Small intestine (tissue), 7 donors: Measurements from ENCODE around the gene DOCK1. TPM values are rescaled to one million over a fixed set of nuclear protein-coding genes. Genes with fewer than 3 reads are reported as not detected.
"Not testable (repeated sequence)": the region's sequence is repeated elsewhere in the genome, so short reads cannot be mapped to it uniquely, and the experiment has no call there.

Experiments
- DNase-seq, 2 donors: peaks; one replicate each; pipeline versions ENCODE4 v3.0.0 to v3.0.0-alpha.2; 2013
- FAIRE-seq: peaks from 2 replicates; lab custom pipeline; 2012; peaks lifted over from hg19 to GRCh38; lab: Jason Lieb, UNC
- H3K27ac ChIP-seq, 3 donors: one replicate each; pipeline ENCODE4 v1.5.1; 2013; ENCODE audit warnings: low read length in 2 of 3, mild to moderate bottlenecking in 2 of 3, control low read depth in 1 of 3, inconsistent platforms in 1 of 3, low read depth in 1 of 3, moderate library complexity in 1 of 3
- H3K27me3 ChIP-seq, 3 donors: one replicate each; pipeline ENCODE4 v1.6.1; 2013; ENCODE audit warnings: low read length in 3 of 3, inconsistent platforms in 1 of 3; ENCODE audit not compliant: control insufficient read depth in 3 of 3, insufficient read depth in 3 of 3
- H3K36me3 ChIP-seq, 3 donors: one replicate each; pipeline ENCODE4 v1.6.1; 2013; ENCODE audit warnings: low read length in 3 of 3, inconsistent platforms in 1 of 3, low read depth in 1 of 3, mild to moderate bottlenecking in 1 of 3, moderate library complexity in 1 of 3; ENCODE audit not compliant: control insufficient read depth in 3 of 3, insufficient read depth in 2 of 3
- H3K4me1 ChIP-seq, 3 donors: one replicate each; pipeline ENCODE4 v1.6.1; 2013; ENCODE audit warnings: low read length in 2 of 3, inconsistent platforms in 1 of 3, low read depth in 1 of 3, mild to moderate bottlenecking in 1 of 3, moderate library complexity in 1 of 3; ENCODE audit not compliant: control insufficient read depth in 3 of 3, insufficient read depth in 2 of 3
- H3K4me3 ChIP-seq, 3 donors: one replicate each; pipeline ENCODE4 v1.5.1; 2013; ENCODE audit warnings: low read length in 3 of 3, control low read depth in 1 of 3, inconsistent platforms in 1 of 3, low read depth in 1 of 3, mild to moderate bottlenecking in 1 of 3, moderate library complexity in 1 of 3
- H3K9me3 ChIP-seq, 2 donors: one replicate each; pipeline ENCODE4 v1.6.1; 2013; ENCODE audit warnings: low read depth in 1 of 2, low read length in 1 of 2; ENCODE audit not compliant: control insufficient read depth in 2 of 2, insufficient read depth in 1 of 2
- WGBS, 3 donors: extraction: QIAGEN DNeasy Blood & Tissue Kit; methylation state at CpG; one replicate each; pipeline ENCODE4 v1.1.7; 2013; 5-methylcytosine and 5-hydroxymethylcytosine counted together
- polyA plus RNA-seq, 4 donors: library from polyadenylated mRNA; stranded (reverse) in 3 of 4; unstranded in 1 of 4; fragments of 200-250 nt in 3 of 4; fragments of 120-200 nt in 1 of 4; gene quantifications; one replicate each; pipeline versions ENCODE4 v1.2.1 to v1.2.3, GENCODE V29; 2013
- donor health status: healthy with polysubstance abuse.
- donor health status: control.
- donor health status: control.
- donor health status: Bipolar disorder and iron deficiency.
- donor health status: healthy.

Gene DOCK1
- polyA plus RNA-seq, 4 donors, result 16.8 to 27.0 (median 22.1) TPM

- WGBS, 3 donors, result 87 to 94% (median 92%) methylated on average over 10 of the region's 10 CpGs
- DNase-seq (no peak), FAIRE-seq (no peak)
- no peaks in the 10 kb centered on the region for H3K9me3 ChIP-seq
- H3K36me3 ChIP-seq, result no peaks in the 10 kb centered on the region
- no peak overlapping the region for H3K4me3 ChIP-seq
- no peaks in the 10 kb centered on the region for H3K4me1 ChIP-seq
- H3K27ac ChIP-seq, result no peak overlapping the region
- H3K27me3 ChIP-seq, result no peaks in the 10 kb centered on the region
Observed at GRCh38 chr10:126878594-126878993, 26.6 kb upstream of the DOCK1 start.

GRCh38 chr10:126880926-126881325, 24.3 kb upstream of the DOCK1 start:
- 70 to 82% (median 75%) methylated on average over 5 of the region's 5 CpGs for WGBS, 3 donors
- H3K27ac ChIP-seq, result no peak overlapping the region
- H3K4me1 ChIP-seq, result no peaks in the 10 kb centered on the region
- FAIRE-seq (no peak), DNase-seq (no peak)
- H3K36me3 ChIP-seq, result no peaks in the 10 kb centered on the region
- H3K4me3 ChIP-seq, result no peak overlapping the region
- no peaks in the 10 kb centered on the region for H3K27me3 ChIP-seq
- no peaks in the 10 kb centered on the region for H3K9me3 ChIP-seq

DNA sequence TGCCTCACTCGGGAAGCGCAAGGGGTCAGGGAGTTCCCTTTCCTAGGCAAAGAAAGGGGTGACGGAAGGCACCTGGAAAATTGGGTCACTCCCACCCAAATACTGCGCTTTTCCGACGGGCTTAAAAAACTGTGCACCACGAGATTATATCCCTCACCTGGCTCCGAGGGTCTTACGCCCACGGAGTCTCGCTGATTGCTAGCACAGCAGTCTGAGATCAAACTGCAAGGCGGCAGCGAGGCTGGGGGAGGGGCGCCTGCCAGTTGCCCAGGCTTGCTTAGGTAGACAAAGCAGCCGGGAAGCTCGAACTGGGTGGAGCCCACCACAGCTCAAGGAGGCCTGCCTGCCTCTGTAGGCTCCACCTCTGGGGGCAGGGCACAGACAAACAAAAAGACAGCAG, 23.2 kb upstream of the DOCK1 start:
- WGBS, 3 donors, result 17 to 25% (median 25%) methylated on average over 14 to 16 of the region's 16 CpGs
- not testable (repeated sequence) for DNase-seq, H3K9me3 ChIP-seq, H3K27me3 ChIP-seq, FAIRE-seq, H3K36me3 ChIP-seq, H3K4me3 ChIP-seq, H3K27ac ChIP-seq, H3K4me1 ChIP-seq

- FAIRE-seq, DNase-seq, H3K9me3 ChIP-seq, H3K27ac ChIP-seq, H3K4me1 ChIP-seq, H3K36me3 ChIP-seq, H3K4me3 ChIP-seq, H3K27me3 ChIP-seq: not testable (repeated sequence)
- WGBS, 3 donors, result 86 to 92% (median 87%) methylated on average over 1 of the region's 1 CpG
Observed at GRCh38 chr10:126888436-126888835, 16.8 kb upstream of the DOCK1 start.

DNA sequence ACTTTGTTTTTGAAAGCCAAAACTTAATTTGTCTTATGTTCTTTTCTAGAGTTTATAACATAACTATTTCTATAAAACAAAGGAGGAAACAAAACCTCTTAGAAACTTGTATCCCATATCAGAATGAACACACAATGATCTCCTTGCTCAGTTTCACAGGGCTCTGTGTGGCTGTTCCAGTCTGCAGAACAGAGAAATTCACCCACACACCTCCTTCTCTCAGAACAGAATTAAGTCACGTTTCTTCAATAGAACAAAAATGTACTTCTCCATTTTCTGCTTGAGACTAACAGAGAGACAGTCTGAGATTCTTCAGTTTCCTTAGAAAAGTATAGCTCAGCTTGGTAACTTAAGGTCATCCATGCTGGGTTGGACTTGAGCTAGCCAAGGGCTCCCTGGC, 15.8 kb upstream of the DOCK1 start:
- Histone ChIP-seq H3K9me3 (no peaks in the 10 kb centered on the region), H3K36me3 (no peaks in the 10 kb centered on the region), H3K4me3 (no peak overlapping the region), H3K4me1 (no peaks in the 10 kb centered on the region), H3K27ac (no peak overlapping the region), H3K27me3 (no peaks in the 10 kb centered on the region)
- no peak for DNase-seq
- no peak for FAIRE-seq
- 52 to 75% (median 67%) methylated on average over 1 of the region's 1 CpG for WGBS, 3 donors

GRCh38 chr10:126890797-126891196, 14.4 kb upstream of the DOCK1 start:
- H3K36me3 ChIP-seq, H3K27ac ChIP-seq, DNase-seq, H3K4me3 ChIP-seq, H3K27me3 ChIP-seq, H3K9me3 ChIP-seq, H3K4me1 ChIP-seq, FAIRE-seq: not testable (repeated sequence)
- 82 to 89% (median 83%) methylated on average over 5 of the region's 5 CpGs for whole genome bisulfite sequencing, 3 donors

GRCh38 chr10:126892226-126893175, 12.7 kb upstream of the DOCK1 start:
- WGBS, 3 donors, result 55 to 59% (median 58%) methylated on average over 16 of the region's 16 CpGs
- no peak overlapping the region for H3K27ac ChIP-seq
- no peaks in the 10 kb centered on the region for H3K36me3 ChIP-seq
- H3K4me1 ChIP-seq, result no peaks in the 10 kb centered on the region
- no peaks in the 10 kb centered on the region for H3K27me3 ChIP-seq
- DNase-seq, result peak; percentile 45 to 50
- no peak overlapping the region for H3K4me3 ChIP-seq
- H3K9me3 ChIP-seq, result peaks cover 0 to 2% of the 10 kb centered on the region in 2 donors
- no peak for FAIRE-seq

GRCh38 chr10:126893206-126893605, 12.0 kb upstream of the DOCK1 start:
- Histone ChIP-seq H3K27me3 (no peaks in the 10 kb centered on the region), H3K36me3 (no peaks in the 10 kb centered on the region), H3K4me1 (no peaks in the 10 kb centered on the region), H3K9me3 (peaks cover 0 to 8% of the 10 kb centered on the region in 2 donors), H3K27ac (no peak overlapping the region), H3K4me3 (no peak overlapping the region)
- FAIRE-seq, result no peak
- DNase-seq, result no peak
- 92 to 95% (median 94%) methylated on average over 9 of the region's 9 CpGs for WGBS, 3 donors
